OCI-LY1 (cell line): ENCODE measurements around the gene ULK4.

Experiments used
- CTCF ChIP-seq: fragments of 200-600 bp; sonication (generic), shearing (Covaris generic); IDR thresholded peaks from 2 replicates; pipeline ENCODE4 v1.5.1; 2017; ENCODE audit warnings: mild to moderate bottlenecking, antibody characterized with exemption, low read length, moderate library complexity, mixed read lengths
- EZH2 ChIP-seq: fragments of 200-600 bp; sonication (generic), shearing (Covaris generic); IDR thresholded peaks from 2 replicates; pipeline ENCODE4 v1.8.0; 2017; ENCODE audit warnings: borderline replicate concordance, mixed run types, mild to moderate bottlenecking, antibody characterized with exemption, low read length, moderate library complexity, mixed read lengths

GRCh38 chr3:41650406-41650805 is 311.5 kb downstream of the ULK4 start:
- TF ChIP-seq CTCF, result no peak
- TF ChIP-seq EZH2, result no peak
